HG02571 (cell line): ENCODE data around the gene SERPINB4.
"Not testable (repeated sequence)": the region's sequence is repeated elsewhere in the genome, so short reads cannot be mapped to it uniquely, and the experiment has no call there.

Experiments used
- ATAC-seq: cut with Tn5 transposase; IDR thresholded peaks from one replicate; pipeline ENCODE4 v1.9.1; 2021; ENCODE audit warnings: mild to moderate bottlenecking, moderate library complexity; ENCODE audit not compliant: unreplicated experiment

SERPINB4 gene

GRCh38 chr18:63644142-63644541 is at the start of gene SERPINB4:
Gene SERPINB4 (minus strand): TSS chr18:63644256. CDS start chr18:63643577, 679 bp downstream.
- not testable (repeated sequence) for ATAC-seq

GRCh38 chr18:63689064-63689463 is 45.0 kb upstream of the SERPINB4 start:
- ATAC-seq = no peak

DNA sequence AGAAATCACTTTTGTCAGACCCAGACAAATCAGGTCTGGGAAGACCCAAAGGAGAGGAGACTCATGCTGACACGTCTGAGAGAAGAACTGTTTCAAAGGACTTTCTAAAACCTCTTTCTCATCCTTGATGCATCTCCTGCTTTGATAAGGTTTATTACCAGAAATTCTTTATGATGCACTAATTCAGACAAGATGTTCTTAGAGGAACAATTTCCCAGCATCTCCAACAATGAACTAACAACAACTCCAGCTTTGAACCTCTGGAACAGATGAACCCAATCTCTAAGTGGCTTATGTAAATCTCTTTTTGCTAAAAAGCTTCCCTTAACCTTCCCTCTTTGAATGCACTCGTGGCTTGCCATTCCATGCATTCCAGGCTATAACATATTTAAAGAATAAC is 42.8 kb upstream of the SERPINB4 start:
- ATAC-seq = no peak

DNA sequence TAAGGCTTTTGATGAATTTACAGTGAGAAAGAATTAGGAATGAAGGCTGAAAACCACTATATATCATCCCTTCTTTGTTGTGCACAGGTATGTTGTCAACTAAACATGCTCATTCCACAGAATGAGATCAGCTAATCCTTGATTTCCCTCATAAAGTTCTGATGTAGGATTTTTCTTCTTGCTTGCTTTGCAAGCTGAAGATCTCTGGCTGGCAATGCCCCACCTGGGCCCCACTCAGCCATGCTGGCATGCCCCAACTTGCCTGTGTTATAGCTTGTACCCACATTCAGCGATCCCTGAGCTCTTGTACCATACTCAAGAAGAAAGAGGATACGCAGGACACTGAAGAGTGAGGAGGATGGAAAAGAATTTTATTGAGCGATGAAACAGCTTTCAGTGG is 40.7 kb upstream of the SERPINB4 start:
- no peak for ATAC-seq

- no peak for ATAC-seq
Observed at GRCh38 chr18:63683890-63684289, 39.8 kb upstream of the SERPINB4 start.

DNA sequence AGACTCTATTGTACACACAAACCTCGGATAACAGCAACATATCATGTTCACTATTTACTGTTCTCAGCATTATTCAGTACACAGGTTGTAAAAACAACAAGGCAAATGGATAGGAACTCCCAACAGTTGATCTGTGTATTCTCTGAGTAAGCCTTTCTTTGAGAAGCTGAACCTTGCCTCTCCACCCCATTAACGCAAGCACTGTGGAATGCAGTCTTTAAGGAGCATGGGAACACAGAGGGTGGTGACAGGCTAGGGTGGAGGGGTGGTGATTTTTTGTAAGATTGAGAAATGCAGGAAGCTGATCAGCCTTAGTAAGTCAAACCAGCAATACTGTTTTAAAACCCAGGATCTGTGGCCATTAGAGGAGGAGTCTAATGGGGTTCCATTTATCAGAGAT is 39.1 kb upstream of the SERPINB4 start:
- ATAC-seq = no peak

DNA sequence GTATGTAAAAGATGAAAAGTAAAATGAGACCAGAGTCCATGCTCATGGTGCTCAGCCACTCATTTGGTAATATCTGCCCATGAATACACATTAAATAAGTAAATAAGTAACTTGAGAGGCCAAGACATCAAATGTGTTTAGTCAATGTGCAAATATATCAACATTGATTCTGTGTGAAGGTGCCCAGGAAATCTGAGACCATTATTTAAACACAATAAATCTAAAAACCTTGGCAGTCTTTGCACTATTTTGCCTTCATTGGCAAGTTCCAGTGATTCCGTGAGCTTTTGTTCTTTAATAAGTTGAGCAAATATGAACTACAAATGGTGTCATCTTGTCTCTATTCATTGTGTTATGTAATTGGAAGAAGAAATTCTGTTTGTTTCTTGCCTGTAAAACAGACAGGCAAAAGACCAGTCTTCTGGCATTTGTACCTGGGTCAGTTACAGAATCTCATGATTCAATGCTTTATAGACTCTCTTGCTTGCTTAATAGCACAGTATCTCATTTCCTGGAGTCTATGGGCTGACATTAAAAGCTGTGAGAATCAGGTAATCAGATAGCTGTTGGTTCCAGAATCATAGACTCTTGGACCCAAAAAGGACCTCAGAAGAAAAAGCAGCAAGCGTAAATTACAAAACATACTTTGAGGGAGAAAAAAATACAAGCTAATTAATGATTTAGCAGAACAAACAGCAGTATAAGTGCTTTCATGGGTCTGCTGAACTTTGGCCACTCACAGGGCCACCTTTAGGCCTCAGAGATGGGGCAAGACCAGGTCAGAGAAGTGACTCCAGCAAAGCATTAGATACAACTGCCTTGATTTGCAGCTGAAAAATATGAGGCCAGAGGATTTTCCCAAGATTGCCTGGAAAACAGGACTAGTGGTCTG is 37.6 kb upstream of the SERPINB4 start:
- ATAC-seq = no peak

DNA sequence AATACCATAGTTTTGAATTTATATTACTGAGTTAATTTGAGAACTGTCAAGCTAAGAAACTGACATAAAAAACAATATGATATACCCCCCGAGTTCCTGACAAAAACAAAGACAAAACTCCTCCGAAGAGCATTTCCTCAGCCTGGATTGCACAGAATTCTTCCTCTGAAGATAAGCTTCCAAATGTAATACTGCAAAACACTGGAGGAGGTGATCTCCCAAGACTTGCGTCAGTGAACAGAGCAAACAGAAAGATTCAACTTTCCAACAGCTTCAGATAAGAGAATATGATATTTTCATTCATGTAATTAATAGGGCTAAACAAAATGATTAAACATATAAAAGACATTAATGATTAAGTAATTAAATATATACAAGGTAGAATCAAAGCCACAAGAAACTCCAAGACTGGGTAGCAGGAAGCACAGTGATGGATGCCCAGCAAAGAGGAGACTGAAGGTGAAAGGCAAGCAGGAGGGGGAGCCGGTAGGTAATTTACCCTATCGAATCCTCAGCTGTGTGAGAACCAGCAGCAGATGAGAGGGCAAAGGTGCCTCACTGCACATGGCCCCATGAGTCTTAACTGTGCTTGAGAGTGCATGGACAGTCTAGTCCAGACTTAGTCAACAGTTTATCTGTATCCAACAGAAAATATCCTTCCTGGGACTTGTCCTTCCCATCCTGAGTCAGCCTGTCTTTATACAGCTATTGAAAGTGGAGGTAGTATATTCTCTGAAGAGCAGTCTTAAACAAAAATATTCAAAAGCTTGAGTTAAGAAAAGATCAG is 36.0 kb upstream of the SERPINB4 start:
- no peak for ATAC-seq

DNA sequence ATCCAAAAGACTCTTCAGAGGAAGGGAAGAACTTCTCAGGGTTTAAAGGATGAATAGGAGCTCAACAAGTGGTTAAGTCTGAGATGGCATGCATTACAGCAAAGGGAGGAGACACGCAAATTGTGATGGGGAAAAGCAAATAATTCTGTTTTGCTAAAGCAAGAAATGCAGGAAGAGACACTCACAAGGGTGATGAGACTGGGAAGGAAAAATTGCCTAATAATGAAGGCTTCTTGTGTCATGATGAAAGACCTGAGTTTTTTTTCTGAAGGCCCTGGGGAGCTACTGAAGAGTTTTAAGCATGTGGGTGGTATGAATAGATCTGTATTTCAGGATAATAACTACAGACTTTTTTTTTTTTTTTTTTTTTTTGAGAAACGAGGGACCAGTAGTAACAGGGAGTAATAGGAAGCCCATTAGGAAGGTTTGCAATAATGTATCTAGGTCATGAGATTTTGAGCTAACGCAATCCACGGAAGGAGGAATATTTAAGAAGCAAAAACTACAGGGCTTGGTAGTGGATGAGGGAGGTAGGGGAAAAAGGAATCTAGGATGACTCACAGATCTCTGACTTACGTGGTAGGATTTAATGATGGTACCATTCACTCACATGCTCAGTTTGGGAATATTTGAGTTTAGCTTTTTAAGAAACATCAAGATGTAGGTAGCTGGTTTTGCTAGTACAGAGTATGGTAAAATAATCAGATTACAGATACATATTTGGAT is 33.6 kb upstream of the SERPINB4 start:
- no peak for ATAC-seq

DNA sequence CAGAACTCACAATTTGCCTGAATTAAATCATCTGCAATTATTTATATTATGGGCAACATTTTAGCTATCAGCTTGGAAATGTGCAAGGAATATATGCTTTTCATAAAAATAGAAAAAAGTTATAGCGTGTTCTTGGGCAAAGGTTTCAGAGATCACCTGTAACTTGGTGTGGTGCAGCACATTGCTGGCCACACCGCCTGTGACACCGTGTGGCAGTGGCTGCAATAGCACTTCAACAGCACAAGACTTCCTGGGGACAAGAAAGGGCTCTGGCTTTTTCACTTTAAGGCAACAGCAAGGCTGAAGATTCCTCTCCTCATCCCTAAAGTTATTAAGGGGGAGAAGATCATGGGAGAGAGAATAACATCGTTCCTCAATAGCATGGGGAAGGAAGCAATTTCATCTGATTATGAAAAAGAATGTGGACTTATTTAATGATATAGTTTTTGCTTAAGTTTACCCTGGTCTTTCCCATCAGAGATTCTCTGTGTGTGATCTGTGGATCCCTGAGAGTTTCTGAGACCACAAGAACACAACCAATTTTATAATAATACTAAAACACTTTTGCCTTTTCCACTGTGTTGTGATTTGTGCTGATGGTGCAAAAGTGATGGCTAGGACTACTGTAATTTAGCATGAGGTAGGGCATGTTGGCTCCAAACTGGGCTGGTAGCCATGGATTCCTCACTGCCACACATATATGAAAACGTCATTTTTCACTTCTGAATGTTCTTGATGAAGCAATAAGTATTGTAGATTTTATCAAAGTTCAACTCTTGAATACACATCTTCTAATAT is 32.7 kb upstream of the SERPINB4 start:
- no peak for ATAC-seq

GRCh38 chr18:63664571-63664970 is 20.5 kb upstream of the SERPINB4 start:
- ATAC-seq = no peak

DNA sequence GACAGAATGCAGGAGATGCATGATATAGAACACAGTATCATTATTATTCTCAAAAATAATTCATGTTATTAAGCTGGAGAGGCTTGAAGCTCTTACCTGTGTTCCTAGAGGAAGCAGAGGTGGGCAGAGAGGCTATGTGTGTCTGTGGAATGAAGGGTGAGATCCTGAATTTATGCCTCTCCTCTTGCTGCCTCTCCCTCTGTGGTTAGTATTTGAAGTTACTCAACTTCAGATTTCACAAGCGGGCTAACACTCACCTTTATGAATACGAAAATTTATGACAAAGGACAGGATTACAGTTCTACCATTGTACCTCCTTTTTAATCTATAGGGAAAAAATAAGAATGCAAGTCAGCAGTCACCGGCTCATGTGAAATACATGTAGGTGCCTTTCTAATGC is 17.7 kb upstream of the SERPINB4 start, which contains the start of gene SERPINB3:
TSS of gene SERPINB3 (minus strand) at position 144 of the 400 bp plus-strand sequence. CDS start 677 bp downstream, outside the sequence.
- not testable (repeated sequence) for ATAC-seq

GRCh38 chr18:63658920-63659319 is 14.9 kb upstream of the SERPINB4 start:
- not testable (repeated sequence) for ATAC-seq

GRCh38 chr18:63650271-63650670 is 6.2 kb upstream of the SERPINB4 start:
- ATAC-seq = not testable (repeated sequence)

DNA sequence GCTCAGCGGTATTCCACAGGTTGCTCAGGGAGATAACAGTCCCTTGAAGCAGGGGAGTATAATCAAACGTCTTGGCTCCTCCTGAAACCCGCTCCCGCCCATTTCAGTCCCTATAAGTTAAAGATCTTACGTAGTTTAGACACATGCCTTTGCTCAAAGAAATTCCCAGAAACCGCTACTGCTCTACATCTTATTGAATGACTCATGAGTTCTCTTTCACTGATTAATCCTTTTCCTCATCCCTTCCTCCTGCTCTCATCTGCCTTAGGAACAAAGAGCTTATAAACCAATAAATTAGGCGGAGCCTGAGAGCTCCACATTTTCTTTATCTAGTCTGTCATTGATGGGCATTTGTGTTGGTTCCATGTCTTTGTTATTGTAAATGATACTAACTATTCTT is 4.2 kb upstream of the SERPINB4 start:
- no peak for ATAC-seq

DNA sequence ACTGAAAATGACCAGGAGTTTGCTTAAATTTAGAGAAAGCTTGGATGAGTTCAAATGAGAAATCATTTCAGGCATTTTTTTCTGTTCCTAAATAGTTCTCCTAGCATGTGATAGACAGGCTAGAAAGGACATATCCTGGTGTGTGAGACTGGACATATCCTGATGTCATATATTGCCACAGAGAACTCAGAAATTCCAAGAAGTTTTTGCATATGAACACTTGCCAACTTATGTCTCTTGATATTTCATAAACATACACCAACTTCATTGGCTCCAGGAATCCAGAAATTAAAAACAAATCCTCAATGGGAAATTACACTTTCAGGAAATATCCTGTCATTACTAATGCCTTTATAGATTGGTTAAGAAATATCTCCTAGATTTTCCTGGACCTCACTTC is 2.9 kb upstream of the SERPINB4 start:
- no peak for ATAC-seq

DNA sequence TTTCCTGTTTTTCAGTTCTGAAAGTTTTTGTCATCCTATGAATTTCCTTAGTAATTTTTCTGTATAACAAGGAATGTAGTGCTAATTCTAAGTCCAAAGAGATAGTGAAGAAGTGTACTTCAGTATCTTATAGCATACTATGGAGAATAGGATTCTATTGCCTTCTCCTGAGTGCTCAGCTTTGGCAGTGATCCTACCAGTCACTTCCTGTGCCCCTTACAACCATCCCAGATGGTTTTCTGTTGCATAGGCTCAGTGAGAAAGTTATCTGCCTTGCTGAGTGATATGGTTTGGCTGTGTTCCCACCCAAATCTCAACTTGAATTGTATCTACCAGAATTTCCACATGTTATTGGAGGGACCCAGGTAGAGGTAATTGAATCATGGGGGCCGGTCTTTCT is 638 bp upstream of the SERPINB4 start:
- ATAC-seq = not testable (repeated sequence)

GRCh38 chr18:63642668-63643356 is 1.2 kb downstream of the SERPINB4 start:
- ATAC-seq = not testable (repeated sequence)

DNA sequence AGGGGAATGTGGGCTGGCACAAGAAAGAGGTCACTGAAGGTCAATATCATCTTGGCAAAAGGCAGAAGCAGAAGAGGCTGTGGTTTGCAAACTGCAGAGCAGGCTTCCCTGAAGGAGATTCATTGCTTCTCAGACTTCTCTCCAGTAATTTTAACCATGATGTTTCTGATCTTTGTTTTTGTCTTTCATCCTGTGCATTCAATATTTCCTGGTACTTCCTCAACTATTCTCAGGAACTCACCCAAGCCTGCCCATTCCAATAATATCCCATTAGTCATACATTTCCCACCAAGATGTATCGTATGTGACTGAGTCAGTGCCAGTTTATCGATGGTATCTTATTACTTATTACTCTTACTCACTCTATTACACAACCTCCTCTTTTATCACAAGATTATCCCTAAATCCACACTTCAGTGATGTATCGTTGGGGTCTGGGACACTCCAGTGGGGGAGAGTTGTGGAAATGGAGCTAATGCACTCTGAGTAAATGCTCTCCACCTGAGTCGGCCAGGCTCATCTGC is 2.8 kb downstream of the SERPINB4 start:
- not testable (repeated sequence) for ATAC-seq
